GM12874 (cell line): ENCODE data around the gene GRB10.

Experiments used
- TF ChIP-seq, protein P1 (sequence below): IDR thresholded peaks from 2 replicates; pipeline ENCODE4 v1.5.1; 2011; ENCODE audit warnings: low read depth, mild to moderate bottlenecking, control low read depth, low read length, moderate library complexity; ENCODE audit not compliant: insufficient read depth

Gene GRB10

DNA sequence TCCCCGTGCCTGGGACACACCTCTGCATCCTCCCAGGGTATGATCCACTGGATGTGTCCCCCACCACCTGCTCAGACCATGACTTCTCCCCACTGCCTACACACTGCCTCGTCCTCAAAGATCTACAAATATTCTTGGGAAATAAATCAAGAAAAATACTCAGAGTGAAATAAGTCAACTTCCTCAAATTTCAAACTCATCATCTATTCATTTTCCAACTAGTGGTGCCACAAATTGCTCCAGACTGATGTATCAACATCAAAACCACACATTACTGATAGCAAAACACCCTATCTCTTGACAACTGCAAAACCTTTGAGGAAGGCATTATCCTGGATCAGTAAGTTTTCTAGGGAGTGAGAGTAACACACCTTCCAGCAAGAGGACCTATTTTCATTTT is 87.7 kb downstream of the GRB10 start:
- TF ChIP-seq, protein P1, sequence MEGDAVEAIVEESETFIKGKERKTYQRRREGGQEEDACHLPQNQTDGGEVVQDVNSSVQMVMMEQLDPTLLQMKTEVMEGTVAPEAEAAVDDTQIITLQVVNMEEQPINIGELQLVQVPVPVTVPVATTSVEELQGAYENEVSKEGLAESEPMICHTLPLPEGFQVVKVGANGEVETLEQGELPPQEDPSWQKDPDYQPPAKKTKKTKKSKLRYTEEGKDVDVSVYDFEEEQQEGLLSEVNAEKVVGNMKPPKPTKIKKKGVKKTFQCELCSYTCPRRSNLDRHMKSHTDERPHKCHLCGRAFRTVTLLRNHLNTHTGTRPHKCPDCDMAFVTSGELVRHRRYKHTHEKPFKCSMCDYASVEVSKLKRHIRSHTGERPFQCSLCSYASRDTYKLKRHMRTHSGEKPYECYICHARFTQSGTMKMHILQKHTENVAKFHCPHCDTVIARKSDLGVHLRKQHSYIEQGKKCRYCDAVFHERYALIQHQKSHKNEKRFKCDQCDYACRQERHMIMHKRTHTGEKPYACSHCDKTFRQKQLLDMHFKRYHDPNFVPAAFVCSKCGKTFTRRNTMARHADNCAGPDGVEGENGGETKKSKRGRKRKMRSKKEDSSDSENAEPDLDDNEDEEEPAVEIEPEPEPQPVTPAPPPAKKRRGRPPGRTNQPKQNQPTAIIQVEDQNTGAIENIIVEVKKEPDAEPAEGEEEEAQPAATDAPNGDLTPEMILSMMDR = no peak

DNA sequence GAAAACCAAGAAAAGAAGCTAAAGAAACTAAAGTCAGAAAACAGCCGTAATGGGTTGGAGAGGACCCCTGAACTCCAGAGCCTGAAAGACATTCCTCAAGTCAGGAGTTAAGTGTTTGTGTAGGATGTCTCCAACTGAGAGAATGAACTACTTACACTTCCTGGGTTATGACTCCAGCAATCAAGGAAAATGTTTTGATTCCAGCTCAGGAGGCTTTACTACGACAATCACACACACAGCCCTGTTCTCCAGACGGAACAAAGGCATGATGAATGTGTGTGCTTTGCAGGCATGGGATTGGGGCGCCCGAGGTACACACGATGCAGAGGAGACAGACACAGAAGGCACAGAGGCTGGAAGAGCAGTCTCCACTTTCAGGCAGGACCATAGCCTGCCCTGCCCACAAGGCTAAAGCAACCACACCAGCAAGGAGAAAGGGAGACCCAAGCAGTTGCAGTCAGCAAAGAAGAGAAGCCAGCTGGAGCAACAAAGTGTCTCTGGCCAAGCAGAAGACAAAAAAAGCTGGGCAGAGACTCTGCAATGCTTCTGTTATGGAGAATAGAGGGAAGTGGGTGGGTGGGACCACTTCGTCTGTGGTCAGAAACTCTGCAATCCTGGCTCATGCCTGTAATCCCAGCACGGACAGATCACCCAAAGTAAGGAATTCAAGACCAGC is 89.1 kb downstream of the GRB10 start:
- TF ChIP-seq, protein P1 = no peak

DNA sequence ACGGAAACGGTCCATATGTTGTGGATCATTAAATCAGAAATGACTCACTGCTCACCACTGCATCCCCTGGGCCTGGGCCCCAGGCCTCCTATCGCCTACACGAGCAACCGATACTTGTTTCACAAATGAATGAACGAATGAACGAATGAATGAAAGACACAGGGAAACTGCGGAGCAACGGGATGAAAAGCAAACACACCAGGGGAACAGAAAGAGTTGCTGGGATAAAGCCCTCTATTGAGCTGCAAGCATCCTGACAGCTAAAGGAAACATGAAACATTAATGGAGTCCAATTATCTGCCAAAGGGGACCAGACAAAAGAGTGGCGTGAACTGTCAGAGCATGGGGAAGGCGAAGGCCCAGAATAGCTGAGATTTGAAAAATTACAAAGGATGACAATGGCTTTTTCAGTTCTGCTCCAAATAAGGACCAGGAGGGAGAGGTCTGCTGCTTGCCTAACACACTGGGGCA is 92.1 kb downstream of the GRB10 start:
- TF ChIP-seq, protein P1 = no peak

DNA sequence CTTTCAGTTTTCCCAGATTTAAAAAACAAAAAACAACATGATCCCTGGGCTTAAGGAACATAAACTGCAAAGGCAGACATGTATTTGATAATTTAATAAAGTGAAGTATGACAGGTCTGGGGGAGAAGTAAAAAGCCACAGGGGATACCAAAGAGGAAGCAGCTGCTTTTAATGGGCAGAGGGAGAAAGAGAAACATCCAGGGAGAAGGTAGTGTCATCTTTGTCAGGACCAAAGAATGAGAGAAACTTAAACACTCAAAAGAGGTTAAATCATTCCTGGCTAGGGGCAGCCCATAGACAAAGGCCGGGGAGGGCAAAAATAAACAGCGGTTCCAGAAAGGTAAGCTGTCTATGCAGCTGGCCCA is 94.5 kb downstream of the GRB10 start:
- TF ChIP-seq, protein P1 = no peak

DNA sequence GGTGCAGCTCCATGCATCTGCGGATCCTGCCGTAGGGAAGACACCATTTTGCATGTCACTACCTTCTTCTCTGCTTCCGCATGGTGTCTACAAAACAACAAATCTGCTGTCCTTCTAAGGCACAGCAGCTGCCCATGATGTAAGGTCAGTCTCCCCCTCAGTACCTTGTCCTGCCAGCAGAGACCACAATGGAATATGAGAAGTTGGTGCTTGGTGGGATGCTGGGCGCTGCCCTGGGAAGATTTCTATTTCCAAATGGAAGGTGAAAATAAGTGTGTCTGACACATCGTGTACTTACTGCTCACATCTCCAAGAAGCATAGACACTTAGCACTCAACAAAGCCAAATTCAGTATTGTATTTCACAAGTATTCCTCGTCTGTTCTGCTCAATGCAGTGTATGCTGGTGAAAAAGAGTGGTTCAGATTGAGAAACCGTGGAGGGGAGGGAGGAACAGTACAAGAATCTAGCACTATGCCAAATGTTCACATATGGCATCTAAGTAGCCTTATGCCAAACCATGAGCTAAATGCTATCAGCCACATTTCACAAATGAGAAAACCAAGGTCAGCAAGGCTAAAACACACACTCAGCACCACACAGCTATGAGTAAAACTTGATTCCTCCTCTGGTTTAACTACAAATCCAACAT is 95.0 kb downstream of the GRB10 start:
- TF ChIP-seq, protein P1 = no peak

DNA sequence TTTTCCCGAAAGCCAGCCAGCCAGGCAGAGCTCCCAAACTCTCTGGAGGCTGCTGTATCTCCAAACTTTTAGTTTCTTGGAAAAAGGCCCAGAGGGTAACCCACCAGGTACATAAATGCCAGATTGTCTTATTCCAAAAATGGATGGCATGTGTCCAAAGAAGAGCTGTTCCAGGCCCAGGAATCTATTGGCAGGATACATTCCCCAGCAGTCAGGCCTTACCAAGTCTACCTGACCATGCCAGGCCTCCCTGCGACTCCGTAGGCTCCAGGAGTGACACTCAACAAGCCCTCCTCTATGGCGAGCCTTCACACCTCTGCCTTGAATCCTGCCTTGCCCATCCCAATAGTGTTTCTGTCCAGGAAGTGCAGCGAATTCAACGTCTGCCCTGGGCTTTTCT is 95.6 kb downstream of the GRB10 start:
- TF ChIP-seq, protein P1 = no peak

DNA sequence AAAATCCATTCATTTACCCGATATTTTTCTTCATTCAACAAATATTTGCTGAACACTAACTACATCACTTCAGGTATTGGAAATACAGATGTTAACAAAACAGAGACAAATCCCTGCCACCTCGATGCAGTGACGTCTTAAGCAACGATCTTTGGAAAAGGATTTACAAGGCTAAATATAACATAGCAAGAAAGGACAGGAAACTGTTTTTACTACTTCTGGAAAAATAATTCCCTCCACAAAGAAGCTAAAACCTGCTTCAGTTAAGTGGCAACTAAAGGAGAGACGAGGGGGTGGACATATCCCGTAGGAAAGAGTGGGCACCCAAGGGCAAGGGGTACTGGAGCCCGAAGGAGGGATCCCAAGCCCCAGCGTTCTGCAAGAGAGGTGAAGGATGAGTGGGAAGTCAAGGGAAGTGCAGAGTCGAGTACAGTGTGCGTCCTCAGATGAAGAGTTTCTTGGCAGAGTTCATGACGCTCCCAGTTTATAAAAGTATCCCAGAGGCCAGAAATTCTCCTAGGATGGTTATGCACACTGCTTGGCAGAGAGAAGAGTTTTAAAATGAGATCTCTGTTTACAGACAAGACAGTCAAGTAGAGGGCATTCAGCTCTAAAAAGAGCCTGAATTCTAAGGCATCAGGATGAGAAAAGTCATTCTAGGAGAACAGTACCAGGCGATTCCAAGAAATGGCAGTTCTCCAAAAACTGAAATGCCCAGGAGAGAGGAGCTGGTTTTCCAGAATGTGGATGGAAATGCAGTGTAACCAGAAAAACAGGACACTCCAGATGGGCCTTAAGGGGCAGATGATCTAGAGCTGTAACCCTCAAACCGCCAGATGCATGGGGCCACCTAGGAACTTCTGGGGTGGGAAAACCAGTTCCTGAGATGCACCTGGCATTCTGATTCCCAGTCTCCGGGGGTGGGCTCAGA is 97.3 kb downstream of the GRB10 start:
- TF ChIP-seq, protein P1 = no peak
